Large intestine (tissue), 3 donors: Measurements from ENCODE around the gene TCL1A. TPM values are rescaled to one million over a fixed set of nuclear protein-coding genes. Genes with fewer than 3 reads are reported as not detected.
"Not testable (repeated sequence)": the region's sequence is repeated elsewhere in the genome, so short reads cannot be mapped to it uniquely, and the experiment has no call there.

ENCODE experiments used
- DNase-seq, 2 donors: peaks; one replicate each; pipeline versions ENCODE4 v3.0.0 to v3.0.0-alpha.2; 2013
- H3K27ac ChIP-seq: one replicate; pipeline ENCODE4 v1.5.1; 2013; ENCODE audit warnings: low read length
- H3K27me3 ChIP-seq: 2 replicates; pipeline ENCODE4 v1.6.1; 2013; ENCODE audit warnings: low read length; ENCODE audit not compliant: control insufficient read depth, insufficient read depth
- H3K36me3 ChIP-seq: 2 replicates; pipeline ENCODE4 v1.6.1; 2013; ENCODE audit warnings: low read length; ENCODE audit not compliant: control insufficient read depth, insufficient read depth
- H3K4me1 ChIP-seq: one replicate; pipeline ENCODE4 v1.6.1; 2013; ENCODE audit warnings: low read length; ENCODE audit not compliant: control insufficient read depth, insufficient read depth
- H3K4me3 ChIP-seq: one replicate; pipeline ENCODE4 v1.5.1; 2013; ENCODE audit warnings: low read length
- H3K9me3 ChIP-seq: one replicate; pipeline ENCODE4 v1.6.1; 2013; ENCODE audit warnings: mild to moderate bottlenecking, low read depth, low read length, moderate library complexity; ENCODE audit not compliant: control insufficient read depth
- WGBS: methylation state at CpG from one replicate; pipeline ENCODE4 v1.1.5; 2013; ENCODE audit warnings: low lambda C conversion rate; ENCODE audit not compliant: insufficient coverage; 5-methylcytosine and 5-hydroxymethylcytosine counted together
- polyA plus RNA-seq: library from polyadenylated mRNA; unstranded; fragments of 120-200 nt; gene quantifications from one replicate; pipeline ENCODE4 v1.2.1, GENCODE V29; 2013

TCL1A gene
- polyA plus RNA-seq, 1 donor, result 0.40 TPM

- DNase-seq, result no peak
- no CpG with 5 or more reads among the region's 4 CpGs for WGBS
Observed at GRCh38 chr14:95679148-95679815, 34.6 kb downstream of the TCL1A start.

GRCh38 chr14:95677179-95677835, 36.6 kb downstream of the TCL1A start:
- no CpG with 5 or more reads among the region's 4 CpGs for whole genome bisulfite sequencing
- no peaks in the 10 kb centered on the region for H3K36me3 ChIP-seq
- no peak for DNase-seq
- H3K9me3 ChIP-seq, result no peaks in the 10 kb centered on the region
- H3K4me1 ChIP-seq, result no peaks in the 10 kb centered on the region
- no peaks in the 10 kb centered on the region for H3K27me3 ChIP-seq
- no peak overlapping the region for H3K4me3 ChIP-seq
- H3K27ac ChIP-seq, result no peak overlapping the region

More at GRCh38 chr14:95679148-95679815, 34.6 kb downstream of the TCL1A start:
- no peaks in the 10 kb centered on the region for H3K9me3 ChIP-seq
- no peak overlapping the region for H3K4me3 ChIP-seq
- H3K27ac ChIP-seq, result no peak overlapping the region
- no peaks in the 10 kb centered on the region for H3K4me1 ChIP-seq
- no peaks in the 10 kb centered on the region for H3K36me3 ChIP-seq
- peaks cover 2% of the 10 kb centered on the region for H3K27me3 ChIP-seq

GRCh38 chr14:95675486-95675885, 38.4 kb downstream of the TCL1A start:
- Histone ChIP-seq H3K9me3 (no peaks in the 10 kb centered on the region), H3K36me3 (no peaks in the 10 kb centered on the region), H3K4me1 (no peaks in the 10 kb centered on the region), H3K27me3 (peaks cover 4% of the 10 kb centered on the region), H3K4me3 (no peak overlapping the region), H3K27ac (no peak overlapping the region)
- no CpG with 5 or more reads among the region's 4 CpGs for WGBS
- DNase-seq, result no peak

GRCh38 chr14:95674613-95675012, 39.3 kb downstream of the TCL1A start:
- H3K36me3 ChIP-seq, result no peaks in the 10 kb centered on the region
- no peak overlapping the region for H3K27ac ChIP-seq
- no peak overlapping the region for H3K4me3 ChIP-seq
- no peaks in the 10 kb centered on the region for H3K4me1 ChIP-seq
- H3K9me3 ChIP-seq, result no peaks in the 10 kb centered on the region
- DNase-seq, result no peak
- no CpG with 5 or more reads among the region's 4 CpGs for WGBS
- peaks cover 4% of the 10 kb centered on the region for H3K27me3 ChIP-seq

- H3K4me1 ChIP-seq, result no peaks in the 10 kb centered on the region
- WGBS, result no CpG with 5 or more reads among the region's 10 CpGs
- peaks cover 18% of the 10 kb centered on the region for H3K27me3 ChIP-seq
- no peak for DNase-seq
- no peaks in the 10 kb centered on the region for H3K36me3 ChIP-seq
- H3K27ac ChIP-seq, result no peak overlapping the region
- no peaks in the 10 kb centered on the region for H3K9me3 ChIP-seq
- no peak overlapping the region for H3K4me3 ChIP-seq
Observed at GRCh38 chr14:95668235-95668772, 45.6 kb downstream of the TCL1A start.

- WGBS, result 33% methylated on average over 1 of the region's 3 CpGs
- H3K27ac ChIP-seq, result no peak overlapping the region
Observed at GRCh38 chr14:95667249-95667693, 46.7 kb downstream of the TCL1A start.

GRCh38 chr14:95666450-95666849, 47.5 kb downstream of the TCL1A start:
- H3K36me3 ChIP-seq, result no peaks in the 10 kb centered on the region
- H3K4me1 ChIP-seq, result no peaks in the 10 kb centered on the region
- no peak overlapping the region for H3K27ac ChIP-seq
- H3K4me3 ChIP-seq, result no peak overlapping the region
- H3K27me3 ChIP-seq, result peaks cover 28% of the 10 kb centered on the region
- no CpG with 5 or more reads among the region's 5 CpGs for WGBS
- no peak for DNase-seq
- H3K9me3 ChIP-seq, result no peaks in the 10 kb centered on the region

More at GRCh38 chr14:95667249-95667693, 46.7 kb downstream of the TCL1A start:
- Histone ChIP-seq H3K36me3 (no peaks in the 10 kb centered on the region), H3K4me3 (no peak overlapping the region), H3K27me3 (peaks cover 20% of the 10 kb centered on the region), H3K4me1 (no peaks in the 10 kb centered on the region), H3K9me3 (no peaks in the 10 kb centered on the region)
- DNase-seq, result no peak

- peaks cover 33% of the 10 kb centered on the region for H3K27me3 ChIP-seq
- WGBS, result no CpG with 5 or more reads among the region's 8 CpGs
- not testable (repeated sequence) for H3K9me3 ChIP-seq, DNase-seq, H3K27ac ChIP-seq, H3K36me3 ChIP-seq, H3K4me3 ChIP-seq, H3K4me1 ChIP-seq
Observed at GRCh38 chr14:95665530-95665929, 48.4 kb downstream of the TCL1A start.

GRCh38 chr14:95664546-95664945, 49.4 kb downstream of the TCL1A start:
- Histone ChIP-seq H3K36me3 (no peaks in the 10 kb centered on the region), H3K27me3 (peaks cover 42% of the 10 kb centered on the region), H3K9me3 (no peaks in the 10 kb centered on the region), H3K4me1 (no peaks in the 10 kb centered on the region), H3K27ac (no peak overlapping the region), H3K4me3 (no peak overlapping the region)
- no CpG with 5 or more reads among the region's 8 CpGs for WGBS
- DNase-seq, result no peak

GRCh38 chr14:95664066-95664465, 49.9 kb downstream of the TCL1A start:
- Histone ChIP-seq H3K27me3 (peaks cover 45% of the 10 kb centered on the region), H3K36me3 (no peaks in the 10 kb centered on the region), H3K9me3 (no peaks in the 10 kb centered on the region), H3K27ac (no peak overlapping the region), H3K4me1 (no peaks in the 10 kb centered on the region), H3K4me3 (no peak overlapping the region)
- WGBS, result no CpG with 5 or more reads among the region's 3 CpGs
- DNase-seq, result no peak
